Measurements from ENCODE around the gene CNOT10.
"Not testable (repeated sequence)": the region's sequence is repeated elsewhere in the genome, so short reads cannot be mapped to it uniquely, and the experiment has no call there.

CNOT10 gene

DNA sequence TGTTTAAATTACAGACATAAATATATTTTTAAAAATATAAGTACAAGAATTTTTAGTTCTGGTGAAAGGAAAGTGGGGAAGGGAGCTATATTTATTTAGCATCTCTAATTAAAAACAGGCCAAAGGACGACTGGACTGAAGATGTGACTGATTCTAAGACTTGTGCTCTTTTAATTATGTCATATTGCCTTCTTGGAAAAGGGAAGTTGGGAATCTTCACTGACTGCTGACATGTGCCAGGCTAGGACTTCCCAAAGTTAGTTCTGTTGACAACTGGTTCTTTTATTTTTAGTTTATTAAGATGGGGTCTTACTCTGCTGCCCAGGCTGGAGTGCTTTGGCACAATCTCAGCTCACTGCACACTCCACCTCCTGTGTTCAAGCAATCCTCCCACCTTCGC lies 13.5 kb downstream of the CNOT10 start:
- DNase-seq: no peak

GRCh38 chr3:32699429-32699828 lies 14.4 kb downstream of the CNOT10 start:
- no peak for DNase-seq

DNA sequence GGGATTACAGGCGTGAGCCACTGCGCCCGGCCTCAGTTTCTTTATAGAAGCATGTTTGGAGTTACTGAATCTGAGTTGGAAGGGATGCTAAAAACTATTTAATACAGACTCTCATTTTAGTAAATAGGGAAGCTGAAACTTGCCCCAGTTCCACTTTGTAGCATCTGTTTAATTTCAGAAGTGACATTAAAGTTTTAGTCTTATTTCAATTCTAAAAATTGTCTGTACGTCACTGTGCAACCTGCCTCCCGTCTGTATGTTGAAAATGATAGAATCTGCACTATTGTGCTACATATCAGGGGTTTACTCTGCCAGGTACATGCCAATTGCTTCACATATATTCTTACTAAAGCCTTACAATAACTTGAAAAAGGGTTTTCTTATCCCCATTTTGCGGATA lies 15.3 kb downstream of the CNOT10 start:
- no peak for DNase-seq

GRCh38 chr3:32703491-32703972 lies 18.5 kb downstream of the CNOT10 start:
- DNase-seq: no peak

DNA sequence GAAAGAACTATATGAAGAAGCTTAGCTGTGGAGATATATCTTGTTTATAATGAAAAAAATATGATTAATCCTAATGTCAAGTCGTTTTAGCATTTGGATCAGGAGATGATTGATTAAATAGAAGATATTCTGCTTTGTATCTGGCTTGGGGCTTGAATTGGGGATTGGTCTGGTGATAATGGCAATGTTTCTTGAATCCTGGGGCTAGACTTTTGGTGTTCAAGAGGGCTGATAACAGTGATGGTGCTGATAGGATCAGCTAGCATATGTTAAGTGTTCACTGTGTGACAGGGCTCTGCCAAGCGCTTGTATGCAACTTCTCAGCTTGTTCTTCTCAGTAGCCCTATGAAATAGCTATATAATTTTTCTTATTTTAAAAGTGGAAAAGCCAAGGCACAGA lies 20.2 kb downstream of the CNOT10 start:
- no peak for DNase-seq

GRCh38 chr3:32706348-32707025 lies 21.5 kb downstream of the CNOT10 start:
- DNase-seq: no peak

DNA sequence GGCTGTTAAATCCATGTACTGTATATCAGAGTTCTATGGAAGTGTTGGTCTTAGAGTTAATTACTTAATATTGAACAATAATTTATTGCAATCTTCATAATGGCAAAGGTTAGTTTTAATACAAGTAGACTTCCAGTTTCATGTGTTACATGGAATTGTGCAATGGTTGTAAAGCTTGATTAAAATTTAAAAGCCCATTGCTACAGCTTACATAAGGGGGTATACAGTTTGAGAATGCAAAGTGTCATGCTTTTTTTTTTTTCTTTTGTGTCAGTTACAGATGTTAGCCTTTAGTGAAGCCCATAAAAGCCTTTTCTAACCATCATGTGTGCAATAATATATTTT lies 22.0 kb downstream of the CNOT10 start:
- DNase-seq: no peak

GRCh38 chr3:32708672-32709283 lies 23.8 kb downstream of the CNOT10 start:
- no peak for DNase-seq

DNA sequence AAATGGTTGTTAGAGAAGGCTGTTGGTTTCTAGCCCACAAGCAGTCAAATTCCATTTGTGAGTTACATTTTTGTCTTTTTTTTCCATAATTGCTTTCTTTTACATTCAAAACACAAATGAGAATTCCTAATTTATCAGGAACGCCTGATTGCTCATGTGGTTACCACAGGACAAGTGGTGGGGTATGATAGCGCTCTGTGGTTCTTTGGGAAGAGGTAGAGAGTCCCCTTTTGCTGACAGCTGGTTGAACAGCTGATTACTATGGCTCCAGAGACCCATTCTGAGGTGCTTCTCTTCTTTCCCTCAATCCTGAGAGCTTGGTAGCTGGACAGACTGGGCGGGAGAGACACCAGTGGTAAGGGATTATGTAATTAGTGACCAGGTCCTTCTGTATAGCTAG lies 24.4 kb downstream of the CNOT10 start:
- no peak for DNase-seq

DNA sequence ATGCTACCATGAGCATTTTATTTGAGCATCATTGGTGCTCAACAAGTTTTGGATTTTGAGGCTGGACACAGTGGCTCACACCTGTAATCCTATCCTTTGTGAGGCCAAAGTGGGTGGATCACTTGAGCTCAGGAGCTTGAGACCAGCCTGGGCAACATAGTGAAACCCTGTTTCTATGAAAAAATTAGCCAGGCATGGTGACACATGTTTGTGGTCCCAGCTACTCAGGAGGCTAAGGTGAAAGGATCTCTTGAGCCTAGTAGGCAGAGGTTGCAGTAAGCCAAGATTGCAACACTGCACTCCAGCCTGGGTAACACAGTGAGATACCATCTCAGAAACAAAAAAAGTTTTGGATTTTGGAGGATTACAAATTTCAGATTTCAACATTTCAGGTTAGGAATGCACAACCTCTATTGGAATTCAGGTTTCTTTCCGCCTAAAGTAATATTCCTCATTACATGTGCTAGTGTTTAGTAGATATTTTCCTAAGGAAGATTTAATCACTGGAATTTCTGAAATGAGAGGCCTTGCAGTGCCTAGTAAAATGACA lies 27.6 kb downstream of the CNOT10 start:
- no peak for DNase-seq

GRCh38 chr3:32713181-32713580 lies 28.2 kb downstream of the CNOT10 start:
- DNase-seq: no peak

DNA sequence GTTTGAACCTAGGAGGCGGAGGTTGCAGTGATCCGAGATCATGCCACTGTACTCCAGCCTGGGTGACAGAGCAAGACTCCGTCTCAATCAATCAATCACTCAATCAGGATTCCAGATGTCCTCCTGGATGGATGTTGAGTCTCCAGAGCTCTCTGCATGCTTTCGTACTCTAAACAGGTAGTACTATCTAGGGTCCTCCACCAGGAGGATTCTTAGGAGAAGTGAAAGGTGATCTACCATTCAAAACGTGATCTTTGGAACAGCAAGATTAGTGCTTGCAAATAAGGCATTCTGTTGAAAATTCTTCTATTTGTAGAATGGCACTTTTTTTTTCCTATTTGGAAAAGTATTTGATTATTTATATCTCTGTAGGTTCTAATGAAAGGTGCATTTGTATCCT lies 34.3 kb downstream of the CNOT10 start:
- DNase-seq: no peak

- no peak for DNase-seq
Measured at GRCh38 chr3:32719931-32720330, 34.9 kb downstream of the CNOT10 start.

- DNase-seq: no peak
Measured at GRCh38 chr3:32725721-32726120, 40.7 kb downstream of the CNOT10 start.

DNA sequence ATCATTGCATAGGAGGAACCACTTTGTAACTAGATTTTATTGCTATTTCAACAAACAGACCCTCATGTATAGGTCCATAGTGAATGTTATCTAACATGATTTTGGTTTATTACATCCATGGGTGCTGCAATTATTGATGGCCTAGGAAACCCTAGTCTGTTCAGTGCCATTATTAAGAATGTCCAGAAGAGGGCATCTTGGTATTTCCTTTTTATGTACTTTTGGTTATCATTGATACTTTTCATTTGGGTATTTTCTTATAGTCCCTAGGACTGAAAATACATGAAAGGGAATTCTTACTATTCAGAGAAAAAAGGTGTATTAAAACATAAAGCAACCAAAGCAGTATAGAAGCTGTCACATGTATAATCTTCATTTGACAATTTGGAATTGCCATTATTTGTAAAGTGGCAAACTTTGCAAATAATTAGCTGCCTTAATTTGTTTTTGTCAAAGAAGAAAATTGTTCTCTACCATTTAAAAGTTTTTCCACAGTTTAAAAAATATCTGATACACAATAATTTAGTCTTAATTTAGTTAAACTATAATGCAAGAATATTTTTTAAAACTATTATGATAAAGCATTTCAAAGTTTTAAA lies 48.7 kb downstream of the CNOT10 start:
- no peak for DNase-seq

DNA sequence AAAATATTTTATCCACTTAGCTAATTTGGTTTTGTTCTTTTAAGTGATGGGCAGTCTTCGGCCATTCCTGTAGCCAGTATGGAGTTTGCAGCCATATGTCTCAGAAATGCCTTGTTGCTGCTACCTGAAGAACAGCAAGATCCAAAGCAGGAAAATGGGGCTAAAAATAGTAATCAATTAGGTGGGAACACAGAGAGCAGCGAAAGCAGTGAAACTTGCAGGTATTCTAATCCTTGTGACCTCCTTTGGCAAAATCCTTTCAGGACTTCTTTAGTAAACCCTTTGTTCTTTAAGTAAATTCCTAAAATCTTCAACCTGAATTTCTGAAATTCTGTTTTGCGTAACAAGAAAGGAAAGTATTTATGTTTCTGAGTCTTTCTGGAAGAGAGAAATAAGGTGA lies 49.8 kb downstream of the CNOT10 start:
- DNase-seq: no peak

DNA sequence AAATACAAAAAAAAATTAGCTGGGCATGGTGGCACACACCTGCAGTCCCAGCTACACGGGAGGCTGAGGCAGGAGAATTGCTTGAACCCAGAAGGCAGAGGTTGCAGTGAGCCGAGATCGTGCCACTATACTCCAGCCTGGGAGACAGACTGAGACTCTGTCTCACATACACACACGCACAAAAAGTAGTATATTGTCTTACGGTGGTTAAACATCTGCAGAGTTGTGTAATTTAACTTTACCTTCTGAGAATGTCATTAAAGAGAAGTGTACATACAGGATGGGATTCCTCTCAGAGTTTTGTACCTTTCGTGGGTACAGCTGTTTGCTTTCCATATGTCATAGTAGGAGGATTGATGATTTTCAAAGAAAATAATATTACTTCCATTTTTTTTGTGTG lies 58.5 kb downstream of the CNOT10 start:
- DNase-seq: not testable (repeated sequence)

- no peak for DNase-seq
Measured at GRCh38 chr3:32743934-32744333, 58.9 kb downstream of the CNOT10 start.

GRCh38 chr3:32751377-32751776 lies 66.4 kb downstream of the CNOT10 start:
- DNase-seq: no peak

- DNase-seq: no peak
Measured at GRCh38 chr3:32755761-32756160, 70.8 kb downstream of the CNOT10 start.

- DNase-seq: no peak
Measured at GRCh38 chr3:32757618-32758374, 72.8 kb downstream of the CNOT10 start.

- DNase-seq: no peak
Measured at GRCh38 chr3:32758375-32758753, 73.4 kb downstream of the CNOT10 start.

DNA sequence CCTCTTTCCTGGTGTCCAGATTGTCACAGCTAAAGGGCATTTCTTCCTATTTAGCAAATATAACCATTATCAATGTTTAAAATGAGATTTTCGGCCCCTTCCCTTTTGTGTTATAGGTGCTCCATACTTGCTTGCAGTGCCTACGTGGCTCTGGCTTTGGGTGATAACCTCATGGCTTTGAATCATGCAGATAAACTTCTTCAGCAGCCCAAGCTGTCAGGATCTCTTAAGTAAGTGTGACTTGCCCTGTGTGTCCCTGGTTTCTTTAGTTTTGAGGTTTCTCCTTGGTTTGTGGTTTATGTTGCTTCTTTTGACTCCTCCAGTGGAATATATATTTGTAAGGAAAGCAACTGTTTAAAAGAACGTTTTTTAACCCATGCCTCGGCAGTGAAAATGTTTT lies 74.4 kb downstream of the CNOT10 start:
- DNase-seq: no peak

DNA sequence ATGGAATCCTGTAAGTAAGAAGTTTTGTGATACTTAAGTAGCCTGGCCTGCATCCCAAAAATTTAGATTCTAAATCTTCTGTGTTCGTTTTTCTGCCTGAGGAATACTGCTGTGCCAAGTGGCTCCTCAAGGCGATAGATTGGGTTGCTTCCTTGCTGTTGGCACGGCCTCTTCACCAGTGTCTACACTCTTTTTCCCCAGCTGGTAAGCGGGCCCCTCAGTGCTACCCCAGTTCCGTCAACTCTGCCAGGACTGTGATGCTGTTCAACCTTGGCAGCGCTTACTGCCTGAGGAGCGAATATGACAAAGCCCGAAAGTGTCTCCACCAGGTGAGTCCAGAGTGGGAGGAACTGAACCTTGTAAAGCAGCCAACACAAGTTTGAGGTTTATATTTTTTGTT lies 79.5 kb downstream of the CNOT10 start:
- DNase-seq: no peak

All from NCI-H187 (cell line).